Stimulated activated CD4-positive, alpha-beta T cell treated with anti-CD3 and anti-CD28 coated beads, TNF-alpha, amount 100 ng/mL, for 48 hours (primary cell): ENCODE data around the gene BCOR.

ENCODE experiments used
- DNase-seq, 3 donors: peaks; one replicate each; pipeline ENCODE4 v3.0.0-alpha.2; 2020; ENCODE audit warnings: low read depth in 3 of 3

BCOR gene

GRCh38 chrX:40112996-40113395 is 15.2 kb upstream of the BCOR start:
- DNase-seq = no peak

GRCh38 chrX:40111868-40112267 is 14.1 kb upstream of the BCOR start:
- DNase-seq = no peak

- DNase-seq = no peak
Observed at GRCh38 chrX:40109288-40110008, 11.7 kb upstream of the BCOR start.

GRCh38 chrX:40108959-40109287 is 11.2 kb upstream of the BCOR start:
- DNase-seq = no peak

GRCh38 chrX:40108162-40108958 is 10.6 kb upstream of the BCOR start:
- no peak for DNase-seq

GRCh38 chrX:40107291-40108161 is 9.8 kb upstream of the BCOR start:
- no peak for DNase-seq

- DNase-seq = no peak
Observed at GRCh38 chrX:40106676-40107290, 9.0 kb upstream of the BCOR start.

- peak in 1 of 3 donors; percentile 67 for DNase-seq
Observed at GRCh38 chrX:40105835-40106675, 8.3 kb upstream of the BCOR start.

GRCh38 chrX:40104985-40105834 is 7.5 kb upstream of the BCOR start:
- DNase-seq = no peak

- no peak for DNase-seq
Observed at GRCh38 chrX:40104630-40104984, 6.8 kb upstream of the BCOR start.

GRCh38 chrX:40103565-40104323 is 6.0 kb upstream of the BCOR start:
- DNase-seq = no peak

GRCh38 chrX:40102393-40103381 is 4.9 kb upstream of the BCOR start:
- DNase-seq = no peak

GRCh38 chrX:40101430-40101802 is 3.7 kb upstream of the BCOR start:
- DNase-seq = no peak

- DNase-seq = no peak
Observed at GRCh38 chrX:40100537-40101429, 3.0 kb upstream of the BCOR start.

- no peak for DNase-seq
Observed at GRCh38 chrX:40100141-40100536, 2.4 kb upstream of the BCOR start.

- DNase-seq = no peak
Observed at GRCh38 chrX:40099055-40099958, 1.5 kb upstream of the BCOR start.
